ENCODE data around the gene CFAP57.

GRCh38 chr1:43184388-43184787 is 12.3 kb downstream of the CFAP57 start:
- TF ChIP-seq POLR2A (IDR thresholded peaks at IDR 0.05; ENCODE audit: low read depth, low read length): no peak
- TF ChIP-seq TAF1 (IDR thresholded peaks at IDR 0.05; ENCODE audit: low read depth, low read length): no peak
- no peak for TF ChIP-seq SPI1 (IDR thresholded peaks at IDR 0.05; ENCODE audit: low read depth, low read length)
- no peak for TF ChIP-seq POLR2AphosphoS5 (IDR thresholded peaks at IDR 0.05; ENCODE audit: low read depth, low read length)
- TF ChIP-seq POU2F2 (IDR thresholded peaks at IDR 0.05; ENCODE audit: low read depth, low read length): no peak
- TF ChIP-seq PAX5 (IDR thresholded peaks at IDR 0.05; ENCODE audit: insufficient read depth, low read length, severe bottlenecking): no peak

Measured in GM12891 (cell line).